PC-9 (cell line): ENCODE data around the gene PDE4DIP. TPM values are rescaled to one million over a fixed set of nuclear protein-coding genes. Genes with fewer than 3 reads are reported as not detected.
"Not testable (repeated sequence)": the region's sequence is repeated elsewhere in the genome, so short reads cannot be mapped to it uniquely, and the experiment has no call there.

Experiments
- BruUV-seq: library from RNA; stranded (reverse); fragments of 400-500 nt; replicated peaks from 2 replicates; lab custom pipeline; 2021; lab: Mats Ljungman, UMichigan
- CTCF ChIA-PET: fragments of 300-600 bp; sonication (Branson Sonifier 250); formaldehyde crosslinking; loops from one replicate; lab custom pipeline; 2022; ENCODE audit warnings: antibody characterized with exemption; lab: Charles Lee
- POLR2A ChIA-PET: fragments of 300-600 bp; sonication (Branson Sonifier 250); formaldehyde crosslinking; loops from one replicate; lab custom pipeline; 2022; ENCODE audit warnings: antibody characterized with exemption; ENCODE audit not compliant: unreplicated experiment; lab: Charles Lee
- DNase-seq, 2 experiments: peaks; one replicate each; pipeline versions ENCODE4 v3.0.0 to v3.0.0-alpha.2; 2015 to 2022; ENCODE audit warnings: mixed read lengths in 1 of 2
- H2AFZ ChIP-seq: fragments of 200-600 bp; sonication (generic); 2 replicates; pipeline ENCODE4 v1.8.1; 2017; ENCODE audit warnings: antibody characterized with exemption
- H3F3A ChIP-seq: fragments of 200-600 bp; sonication (generic); 2 replicates; pipeline ENCODE4 v1.8.1; 2017; ENCODE audit warnings: antibody characterized with exemption, mild to moderate bottlenecking, low read depth; ENCODE audit not compliant: insufficient read depth
- H3K27ac ChIP-seq: fragments of 200-600 bp; sonication (generic); 2 replicates; pipeline ENCODE4 v1.6.1; 2016; ENCODE audit warnings: mixed run types
- H3K27me3 ChIP-seq: fragments of 200-600 bp; sonication (generic); 2 replicates; pipeline ENCODE4 v1.6.1; 2016; ENCODE audit warnings: low read depth, mixed run types; ENCODE audit not compliant: insufficient read depth
- H3K36me3 ChIP-seq: fragments of 200-600 bp; sonication (generic); 2 replicates; pipeline ENCODE4 v1.6.1; 2016; ENCODE audit warnings: low read depth, mixed run types
- H3K4me1 ChIP-seq: fragments of 200-600 bp; sonication (generic); replicated peaks from 2 replicates; pipeline ENCODE4 v1.6.1; 2016; ENCODE audit warnings: mixed run types; ENCODE audit not compliant: insufficient read depth
- H3K4me2 ChIP-seq: fragments of 200-600 bp; sonication (generic); 2 replicates; pipeline ENCODE4 v1.6.1; 2017; ENCODE audit warnings: mixed run types
- H3K4me3 ChIP-seq: fragments of 200-600 bp; sonication (generic); 2 replicates; pipeline ENCODE4 v1.6.1; 2016; ENCODE audit warnings: mixed run types
- H3K79me2 ChIP-seq: fragments of 200-600 bp; sonication (generic); 2 replicates; pipeline ENCODE4 v1.6.1; 2017; ENCODE audit warnings: low read depth, mixed run types
- H3K9me2 ChIP-seq: fragments of 200-600 bp; sonication (generic); 2 replicates; pipeline ENCODE4 v1.8.1; 2017; ENCODE audit warnings: mild to moderate bottlenecking; ENCODE audit not compliant: insufficient read depth
- H3K9me3 ChIP-seq: fragments of 200-600 bp; sonication (generic); 2 replicates; pipeline ENCODE4 v1.8.1; 2016; ENCODE audit warnings: low read depth; ENCODE audit not compliant: insufficient read depth
- H4K20me1 ChIP-seq: fragments of 200-600 bp; sonication (generic); 2 replicates; pipeline ENCODE4 v1.8.1; 2017; ENCODE audit not compliant: insufficient read depth
- intact Hi-C: fragments of 100-400 bp; cut with micrococcal nuclease; formaldehyde crosslinking; loops from one replicate; pipeline ENCODE4 v1.10.0; 2022; ENCODE audit not compliant: unreplicated experiment
- total RNA-seq: library from RNA; stranded (reverse); gene quantifications from 2 replicates; pipeline ENCODE4 v1.2.3, GENCODE V29; 2021

PDE4DIP gene
- total RNA-seq, 1 experiment from 2014 or later = 28.1 TPM

- H3K9me2 ChIP-seq, H3K4me1 ChIP-seq, CTCF ChIA-PET, H2AFZ ChIP-seq, H3K79me2 ChIP-seq, POLR2A ChIA-PET, intact Hi-C loops, H3K36me3 ChIP-seq, H3K27me3 ChIP-seq, H3F3A ChIP-seq, DNase-seq, BruUV-seq, H3K4me3 ChIP-seq, H3K9me3 ChIP-seq, H4K20me1 ChIP-seq: not testable (repeated sequence)
- peak overlapping the region; percentile 70 for H3K27ac ChIP-seq
- H3K4me2 ChIP-seq = peak overlapping the region; percentile 28; the same call in 1 of the 2 replicates
Measured at GRCh38 chr1:148975866-148976537, 131.8 kb downstream of the PDE4DIP start.

- H3K36me3 ChIP-seq, H4K20me1 ChIP-seq, H3K4me1 ChIP-seq, H3K9me3 ChIP-seq, H3K79me2 ChIP-seq, H3K27ac ChIP-seq, DNase-seq, H3K4me2 ChIP-seq, CTCF ChIA-PET, H3K9me2 ChIP-seq, BruUV-seq, POLR2A ChIA-PET, H3K27me3 ChIP-seq, intact Hi-C loops, H3K4me3 ChIP-seq, H2AFZ ChIP-seq, H3F3A ChIP-seq: not testable (repeated sequence)
Measured at GRCh38 chr1:148977785-148978184, 133.6 kb downstream of the PDE4DIP start.

GRCh38 chr1:148989378-148989777 is 145.2 kb downstream of the PDE4DIP start:
- BruUV-seq, POLR2A ChIA-PET, CTCF ChIA-PET: not testable (repeated sequence)

GRCh38 chr1:148990233-148990788 is 146.1 kb downstream of the PDE4DIP start:
- H3K27ac ChIP-seq = not testable (repeated sequence)

More at GRCh38 chr1:148989378-148989777, 145.2 kb downstream of the PDE4DIP start:
- H3K4me3 ChIP-seq, H3K27ac ChIP-seq, H3K4me1 ChIP-seq, H3K36me3 ChIP-seq, H2AFZ ChIP-seq, H3K27me3 ChIP-seq, intact Hi-C loops, H3K9me2 ChIP-seq, DNase-seq, H3F3A ChIP-seq, H4K20me1 ChIP-seq, H3K4me2 ChIP-seq, H3K79me2 ChIP-seq, H3K9me3 ChIP-seq: not testable (repeated sequence)

GRCh38 chr1:148991818-148992217 is 147.6 kb downstream of the PDE4DIP start:
- H3K79me2 ChIP-seq, intact Hi-C loops, H3K27me3 ChIP-seq, H3K36me3 ChIP-seq, CTCF ChIA-PET, H3K4me3 ChIP-seq, DNase-seq, H3K4me1 ChIP-seq, H3K9me2 ChIP-seq, H2AFZ ChIP-seq, H3K9me3 ChIP-seq, H3F3A ChIP-seq, POLR2A ChIA-PET, BruUV-seq, H4K20me1 ChIP-seq: not testable (repeated sequence)
- Histone ChIP-seq H3K27ac (peak overlapping the region; percentile 46), H3K4me2 (peak overlapping the region; percentile 54; the same call in 1 of the 2 replicates)

More at GRCh38 chr1:148990233-148990788, 146.1 kb downstream of the PDE4DIP start:
- H4K20me1 ChIP-seq, H3K79me2 ChIP-seq, H3K9me3 ChIP-seq, H3K36me3 ChIP-seq, H3K9me2 ChIP-seq, CTCF ChIA-PET, H3F3A ChIP-seq, H3K4me1 ChIP-seq, intact Hi-C loops, DNase-seq, H3K4me2 ChIP-seq, POLR2A ChIA-PET, H3K27me3 ChIP-seq, BruUV-seq, H2AFZ ChIP-seq, H3K4me3 ChIP-seq: not testable (repeated sequence)

- BruUV-seq, H3K36me3 ChIP-seq, H3K4me3 ChIP-seq, H3K27me3 ChIP-seq, H3K4me1 ChIP-seq, H3K9me3 ChIP-seq, DNase-seq, H4K20me1 ChIP-seq, H3F3A ChIP-seq, POLR2A ChIA-PET, intact Hi-C loops, CTCF ChIA-PET, H3K9me2 ChIP-seq, H2AFZ ChIP-seq, H3K79me2 ChIP-seq: not testable (repeated sequence)
- Histone ChIP-seq H3K27ac (peak overlapping the region; percentile 46), H3K4me2 (peak overlapping the region; percentile 54; the same call in 1 of the 2 replicates)
Measured at GRCh38 chr1:148992364-148992763, 148.1 kb downstream of the PDE4DIP start.

GRCh38 chr1:148996449-148997224 is 152.4 kb downstream of the PDE4DIP start:
- not testable (repeated sequence) for BruUV-seq, DNase-seq

More at GRCh38 chr1:148996449-148997224, 152.4 kb downstream of the PDE4DIP start:
- H2AFZ ChIP-seq, H3K4me3 ChIP-seq, intact Hi-C loops, H3K4me1 ChIP-seq, H4K20me1 ChIP-seq, CTCF ChIA-PET, H3K36me3 ChIP-seq, POLR2A ChIA-PET, H3K9me2 ChIP-seq, H3K27ac ChIP-seq, H3F3A ChIP-seq, H3K9me3 ChIP-seq, H3K27me3 ChIP-seq, H3K79me2 ChIP-seq, H3K4me2 ChIP-seq: not testable (repeated sequence)
